CD4-positive, alpha-beta T cell treated with Interleukin-17A for 1 hour (primary cell): Measurements from ENCODE around the gene DIAPH2.

Experiments used
- DNase-seq: peaks from one replicate; pipeline ENCODE4 v3.0.0-alpha.2; 2020

The DIAPH2 gene

GRCh38 chrX:96982161-96982560 is 297.5 kb downstream of the DIAPH2 start:
- DNase-seq, result no peak

- no peak for DNase-seq
Observed at GRCh38 chrX:96984538-96984937, 299.9 kb downstream of the DIAPH2 start.

GRCh38 chrX:96985046-96985445 is 300.4 kb downstream of the DIAPH2 start:
- no peak for DNase-seq

- DNase-seq, result no peak
Observed at GRCh38 chrX:96987228-96987627, 302.6 kb downstream of the DIAPH2 start.

- DNase-seq, result no peak
Observed at GRCh38 chrX:96989830-96990571, 305.4 kb downstream of the DIAPH2 start.

GRCh38 chrX:96994093-96994492 is 309.5 kb downstream of the DIAPH2 start:
- no peak for DNase-seq

- no peak for DNase-seq
Observed at GRCh38 chrX:96997196-96997595, 312.6 kb downstream of the DIAPH2 start.

GRCh38 chrX:97000682-97001368 is 316.2 kb downstream of the DIAPH2 start:
- no peak for DNase-seq

- no peak for DNase-seq
Observed at GRCh38 chrX:97006167-97006566, 321.5 kb downstream of the DIAPH2 start.

GRCh38 chrX:97009391-97009790 is 324.7 kb downstream of the DIAPH2 start:
- DNase-seq, result no peak

- DNase-seq, result no peak
Observed at GRCh38 chrX:97011540-97011939, 326.9 kb downstream of the DIAPH2 start.

GRCh38 chrX:97016106-97016505 is 331.5 kb downstream of the DIAPH2 start:
- no peak for DNase-seq

GRCh38 chrX:97021680-97022079 is 337.0 kb downstream of the DIAPH2 start:
- no peak for DNase-seq

- no peak for DNase-seq
Observed at GRCh38 chrX:97026406-97026805, 341.8 kb downstream of the DIAPH2 start.

- no peak for DNase-seq
Observed at GRCh38 chrX:97027384-97027922, 342.8 kb downstream of the DIAPH2 start.

GRCh38 chrX:97030463-97030862 is 345.8 kb downstream of the DIAPH2 start:
- no peak for DNase-seq

GRCh38 chrX:97030947-97031346 is 346.3 kb downstream of the DIAPH2 start:
- no peak for DNase-seq

- DNase-seq, result no peak
Observed at GRCh38 chrX:97039363-97040029, 354.9 kb downstream of the DIAPH2 start.

- no peak for DNase-seq
Observed at GRCh38 chrX:97045470-97045869, 360.8 kb downstream of the DIAPH2 start.

GRCh38 chrX:97046867-97047266 is 362.2 kb downstream of the DIAPH2 start:
- no peak for DNase-seq

- DNase-seq, result no peak
Observed at GRCh38 chrX:97050392-97050791, 365.8 kb downstream of the DIAPH2 start.

GRCh38 chrX:97057349-97057909 is 372.8 kb downstream of the DIAPH2 start:
- no peak for DNase-seq

- no peak for DNase-seq
Observed at GRCh38 chrX:97060020-97060419, 375.4 kb downstream of the DIAPH2 start.
